Body of pancreas (tissue), 4 donors: ENCODE measurements around the gene CCDC169. TPM values are rescaled to one million over a fixed set of nuclear protein-coding genes. Genes with fewer than 3 reads are reported as not detected.

Experiments used
- ATAC-seq: fragments of 150-250 bp; one replicate; pipeline ENCODE4 v1.9.1; 2016
- DNase-seq, 4 donors: peaks; one replicate each; pipeline ENCODE4 v3.0.0-alpha.2; 2019
- H3K27ac ChIP-seq, 4 donors: fragments of 200-600 bp; sonication (generic); 1 replicate in 3 of 4; 2 replicates in 1 of 4; pipeline versions ENCODE4 v1.5.1 to v1.6.1; 2016 to 2019; ENCODE audit warnings: mild to moderate bottlenecking in 1 of 4, mixed read lengths in 1 of 4, moderate library complexity in 1 of 4
- H3K27me3 ChIP-seq, 2 donors: fragments of 200-600 bp; sonication (generic); one replicate each; pipeline ENCODE4 v1.6.0; 2016; ENCODE audit warnings: mild to moderate bottlenecking in 1 of 2
- H3K36me3 ChIP-seq, 2 donors: fragments of 200-600 bp; sonication (generic); replicated peaks in 1 of 2; 2 replicates each; pipeline ENCODE4 v1.5.1; 2016; ENCODE audit warnings: low read depth in 2 of 2; ENCODE audit not compliant: insufficient read depth in 1 of 2
- H3K4me1 ChIP-seq: fragments of 200-600 bp; sonication (generic); one replicate; pipeline ENCODE4 v1.6.0; 2016
- H3K4me3 ChIP-seq, 2 donors: fragments of 200-600 bp; sonication (generic); 1 replicate in 1 of 2; 2 replicates in 1 of 2; pipeline ENCODE4 v1.5.1; 2016 to 2019
- H3K9me3 ChIP-seq, 3 donors: fragments of 200-600 bp; sonication (generic); 1 replicate in 2 of 3; 2 replicates in 1 of 3; pipeline ENCODE4 v1.5.1; 2016
- CTCF ChIP-seq, 7 experiments: fragments of 450-650 bp in 4 of 7; fragments of 200-600 bp in 3 of 7; sonication (generic) in 3 of 7; IDR thresholded peaks; one replicate each; pipeline ENCODE4 v1.5.1; 2016 to 2019; ENCODE audit warnings: antibody characterized with exemption in 7 of 7
- POLR2A ChIP-seq, 3 donors: fragments of 450-650 bp; IDR thresholded peaks; one replicate each; pipeline ENCODE4 v1.6.1; 2016; ENCODE audit warnings: antibody characterized with exemption in 3 of 3, mild to moderate bottlenecking in 2 of 3
- WGBS, 2 donors: methylation state at CpG; one replicate each; pipeline ENCODE4 v1.1.5; 2017; 5-methylcytosine and 5-hydroxymethylcytosine counted together
- intact Hi-C: fragments of 100-400 bp; cut with DNase I; formaldehyde crosslinking; loops from one replicate; pipeline ENCODE4 v1.15.1; 2023
- total RNA-seq, 2 donors: library from RNA; depleted of rRNA; stranded (reverse); fragments of >200 nt; gene quantifications; one replicate each; pipeline ENCODE4 v1.1.0, GENCODE V29; 2016

CCDC169 gene
- total RNA-seq, 2 donors from 2014 or later = 1.3 to 1.6 TPM

DNA sequence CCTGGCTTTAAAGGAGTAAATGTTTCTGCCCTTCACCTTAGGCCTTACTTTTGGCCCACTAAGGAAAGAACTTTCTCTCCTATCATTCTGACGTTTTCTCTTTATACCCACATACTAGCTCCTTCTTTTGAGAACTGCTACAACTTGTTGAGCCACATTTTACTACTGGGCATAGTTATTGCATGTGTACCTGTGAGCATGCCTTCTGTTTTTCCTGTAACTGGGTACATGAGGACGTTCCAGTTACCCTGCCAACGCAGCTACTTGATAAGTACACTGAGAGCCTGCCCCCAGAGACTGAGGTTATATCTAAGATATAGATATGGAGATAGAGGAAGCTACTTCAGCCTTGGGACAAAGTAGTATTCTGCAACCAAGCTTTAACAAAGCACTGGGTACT is 3.5 kb downstream of the CCDC169 start:
- Histone ChIP-seq H3K27me3 (no peaks in the 10 kb centered on the region), H3K4me1 (no peaks in the 10 kb centered on the region), H3K36me3 (no peaks in the 10 kb centered on the region), H3K4me3 (no peak overlapping the region), H3K27ac (no peak overlapping the region), H3K9me3 (no peaks in the 10 kb centered on the region)
- TF ChIP-seq POLR2A (IDR thresholded peaks at IDR 0.05) (no peak), CTCF (IDR thresholded peaks at IDR 0.05) (no peak)
- WGBS, 2 donors = 44 to 51% methylated on average over 3 of the region's 3 CpGs
- intact Hi-C loops = no loop called here
- DNase-seq (no peak), ATAC-seq (no peak)

DNA sequence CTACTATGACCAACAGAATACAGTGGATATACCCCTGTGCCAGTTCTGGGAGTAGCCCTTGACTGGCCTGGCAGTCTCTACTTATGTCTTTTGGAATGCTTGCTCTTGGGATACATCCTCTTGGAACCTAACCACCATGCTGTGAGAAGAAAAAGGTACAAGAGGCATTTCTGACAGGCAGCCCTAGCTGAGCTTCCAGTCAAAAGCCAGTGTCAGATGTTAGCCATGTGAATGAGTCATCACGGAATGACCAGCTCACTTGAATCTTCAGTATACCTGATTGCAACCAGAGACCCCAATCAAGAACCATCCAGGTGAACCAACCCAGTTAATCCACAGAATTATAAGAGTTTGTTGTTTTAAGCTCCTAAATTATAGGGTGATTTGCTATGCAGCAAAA is 4.1 kb downstream of the CCDC169 start:
- Histone ChIP-seq H3K27ac (no peak overlapping the region), H3K4me3 (no peak overlapping the region), H3K4me1 (no peaks in the 10 kb centered on the region), H3K27me3 (no peaks in the 10 kb centered on the region), H3K36me3 (no peaks in the 10 kb centered on the region), H3K9me3 (no peaks in the 10 kb centered on the region)
- DNase-seq = no peak
- TF ChIP-seq POLR2A (IDR thresholded peaks at IDR 0.05) = no peak
- intact Hi-C loops = no loop called here
- ATAC-seq = no peak
- 92 to 94% methylated on average over 1 of the region's 1 CpG for WGBS, 2 donors

DNA sequence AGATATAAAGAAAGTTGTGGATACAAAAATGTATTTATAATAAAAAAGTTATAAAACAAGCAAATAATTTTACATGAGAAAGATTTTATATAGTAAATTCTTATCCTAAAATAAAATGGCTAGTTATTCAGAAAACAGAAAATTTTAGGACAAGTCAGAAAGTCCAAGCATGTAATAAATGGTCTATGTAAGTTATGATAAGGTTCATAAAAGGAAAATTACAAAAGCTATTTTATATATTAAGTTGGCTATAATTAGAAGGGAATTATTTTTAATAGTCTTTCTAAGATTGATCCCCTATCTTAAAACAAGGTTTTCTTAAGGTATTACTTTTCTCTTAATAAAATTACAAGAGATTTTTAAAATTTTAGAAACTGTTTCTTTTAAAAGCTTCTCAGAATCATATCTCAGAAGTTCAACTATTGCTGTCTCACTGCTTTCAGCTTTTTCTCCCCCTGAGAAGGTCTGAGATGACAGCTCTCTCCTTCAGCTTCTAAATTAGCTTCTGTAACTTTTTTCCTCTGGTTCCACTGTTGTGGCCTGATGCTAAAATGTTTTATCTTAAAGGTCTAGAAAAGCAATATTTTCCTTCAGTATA is 8.7 kb downstream of the CCDC169 start:
- ATAC-seq (no peak), DNase-seq (no peak)
- Histone ChIP-seq H3K36me3 (no peaks in the 10 kb centered on the region), H3K27me3 (no peaks in the 10 kb centered on the region), H3K9me3 (no peaks in the 10 kb centered on the region), H3K27ac (no peak overlapping the region), H3K4me3 (no peak overlapping the region), H3K4me1 (no peaks in the 10 kb centered on the region)
- intact Hi-C loops = loop anchor here (10.0 kb wide), 1 partner anchor 446 kb away; no protein-coding TSS in a partner anchor
- no peak for TF ChIP-seq CTCF (IDR thresholded peaks at IDR 0.05)
- no peak for TF ChIP-seq POLR2A (IDR thresholded peaks at IDR 0.05)

GRCh38 chr13:36286006-36286405 is 11.6 kb downstream of the CCDC169 start:
- H3K4me3 ChIP-seq = no peak overlapping the region
- no peaks in the 10 kb centered on the region for H3K36me3 ChIP-seq
- no peak overlapping the region for H3K27ac ChIP-seq
- no peaks in the 10 kb centered on the region for H3K27me3 ChIP-seq
- 58 to 79% methylated on average over 2 of the region's 2 CpGs for WGBS, 2 donors
- no peaks in the 10 kb centered on the region for H3K4me1 ChIP-seq
- DNase-seq = no peak
- ATAC-seq = no peak
- H3K9me3 ChIP-seq = no peaks in the 10 kb centered on the region
- intact Hi-C loops = loop anchor here (10.0 kb wide), 1 partner anchor 449 kb away; no protein-coding TSS in a partner anchor
- TF ChIP-seq CTCF (IDR thresholded peaks at IDR 0.05) (no peak), POLR2A (IDR thresholded peaks at IDR 0.05) (no peak)

DNA sequence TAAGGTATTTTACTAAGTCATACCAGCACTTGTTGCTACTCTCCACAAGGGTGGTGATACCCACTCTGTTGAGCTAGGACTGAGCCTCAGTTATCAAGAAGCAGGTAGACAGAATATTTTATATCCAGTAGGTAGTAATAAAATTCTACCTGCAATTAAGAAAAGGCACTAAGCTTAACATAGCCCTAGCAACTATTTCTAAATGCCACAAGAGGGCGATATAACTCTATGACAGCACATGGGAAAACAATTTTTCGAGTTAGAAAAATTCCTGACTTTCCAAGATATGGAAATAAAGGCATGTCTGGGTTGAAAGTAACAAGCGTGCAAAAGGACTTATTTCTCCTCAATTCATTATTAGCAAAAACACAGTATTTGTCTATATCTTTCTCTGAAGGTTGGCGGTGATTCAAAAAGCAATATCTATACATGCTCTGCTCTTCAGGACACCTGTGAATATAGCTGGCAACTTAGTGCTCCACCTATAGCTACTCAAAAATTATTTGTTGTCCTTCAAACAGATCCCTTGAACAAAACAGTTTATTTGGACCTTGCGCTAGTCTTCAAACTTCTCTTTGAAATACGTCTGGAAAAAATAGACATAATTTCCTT is 14.7 kb downstream of the CCDC169 start:
- no peak for DNase-seq
- Histone ChIP-seq H3K4me1 (no peaks in the 10 kb centered on the region), H3K36me3 (no peaks in the 10 kb centered on the region), H3K4me3 (no peak overlapping the region), H3K27me3 (no peaks in the 10 kb centered on the region), H3K9me3 (no peaks in the 10 kb centered on the region), H3K27ac (no peak overlapping the region)
- 32 to 38% methylated on average over 6 of the region's 6 CpGs for WGBS, 2 donors
- TF ChIP-seq CTCF (IDR thresholded peaks at IDR 0.05) = peak; percentile 69 to 88 (median 81)
- TF ChIP-seq POLR2A (IDR thresholded peaks at IDR 0.05) = no peak
- intact Hi-C loops = loop anchor here (10.0 kb wide), 1 partner anchor 452 kb away; no protein-coding TSS in a partner anchor
- ATAC-seq = peak; percentile 67
